Adipose tissue (tissue), 3 donors: ENCODE data around the gene KIF16B. TPM values are rescaled to one million over a fixed set of nuclear protein-coding genes. Genes with fewer than 3 reads are reported as not detected.

Experiments used
- H3K27ac ChIP-seq: one replicate; pipeline ENCODE4 v1.5.1; 2013; ENCODE audit warnings: low read depth, low read length
- WGBS, 3 donors: extraction: QIAGEN DNeasy Blood & Tissue Kit; methylation state at CpG; one replicate each; pipeline ENCODE4 v1.1.7; 2013; 5-methylcytosine and 5-hydroxymethylcytosine counted together
- polyA plus RNA-seq, 3 donors: library from polyadenylated mRNA; stranded (reverse); fragments of 200-250 nt; gene quantifications; one replicate each; pipeline ENCODE4 v1.2.3, GENCODE V29; 2013
- donor health status: healthy with polysubstance abuse.
- donor health status: Bipolar disorder and iron deficiency.
- donor health status: healthy.

Gene KIF16B
- polyA plus RNA-seq, 3 donors: 6.1 to 9.4 (median 8.7) TPM

- no peak overlapping the region for H3K27ac ChIP-seq
- 34 to 40% (median 35%) methylated on average over 4 of the region's 4 CpGs for WGBS, 3 donors
Measured at GRCh38 chr20:16397086-16397485, 176.2 kb downstream of the KIF16B start.

GRCh38 chr20:16395366-16395765 is 177.9 kb downstream of the KIF16B start:
- 97 to 100% (median 100%) methylated on average over 1 of the region's 1 CpG for WGBS, 3 donors
- no peak overlapping the region for H3K27ac ChIP-seq

DNA sequence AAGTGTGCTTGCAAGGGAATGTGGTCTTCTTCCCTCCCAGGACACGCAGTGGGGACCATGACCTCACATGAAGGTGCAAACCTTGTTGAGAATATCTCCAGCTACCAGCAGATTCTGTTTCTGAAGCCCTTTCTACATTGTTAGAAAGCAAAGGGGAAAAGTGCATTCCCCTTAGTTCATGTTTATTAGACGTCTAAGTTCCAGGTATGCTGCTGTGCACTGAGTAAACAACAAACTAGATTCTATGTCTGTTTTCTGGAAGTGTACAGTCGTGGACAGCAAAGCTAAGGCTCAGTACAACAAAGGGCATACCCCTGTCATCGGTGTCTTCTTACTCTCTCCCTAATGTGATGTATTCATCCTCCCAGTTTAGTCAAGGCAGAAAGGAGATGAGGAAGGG is 178.5 kb downstream of the KIF16B start:
- no peak overlapping the region for H3K27ac ChIP-seq
- WGBS, 3 donors: 77 to 94% (median 92%) methylated on average over 4 of the region's 4 CpGs

- 44 to 95% (median 92%) methylated on average over 3 of the region's 3 CpGs for WGBS, 3 donors
- no peak overlapping the region for H3K27ac ChIP-seq
Measured at GRCh38 chr20:16393836-16394235, 179.4 kb downstream of the KIF16B start.

DNA sequence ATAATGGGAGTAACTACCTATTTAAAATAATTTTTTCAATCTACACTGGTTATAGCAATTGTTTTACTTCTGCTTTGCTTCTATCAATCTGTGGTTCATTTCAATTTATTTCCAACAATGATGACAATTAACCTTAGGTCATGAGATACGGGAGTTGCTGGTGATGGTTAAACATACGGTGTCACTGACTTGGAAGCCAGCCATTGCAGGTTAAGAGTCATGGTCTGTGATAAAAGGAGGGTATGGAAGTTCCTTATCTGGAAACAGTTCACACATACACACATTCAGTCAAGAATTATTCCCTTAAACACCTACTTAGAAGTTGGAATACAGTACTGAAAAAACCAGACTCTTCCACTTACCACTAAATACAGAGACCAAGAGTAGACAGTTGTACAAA is 180.0 kb downstream of the KIF16B start:
- WGBS, 3 donors: 37 to 80% (median 79%) methylated on average over 2 of the region's 2 CpGs
- H3K27ac ChIP-seq: no peak overlapping the region

- H3K27ac ChIP-seq: no peak overlapping the region
- WGBS, 3 donors: 91 to 98% (median 96%) methylated on average over 8 of the region's 8 CpGs
Measured at GRCh38 chr20:16392346-16392745, 180.9 kb downstream of the KIF16B start.

DNA sequence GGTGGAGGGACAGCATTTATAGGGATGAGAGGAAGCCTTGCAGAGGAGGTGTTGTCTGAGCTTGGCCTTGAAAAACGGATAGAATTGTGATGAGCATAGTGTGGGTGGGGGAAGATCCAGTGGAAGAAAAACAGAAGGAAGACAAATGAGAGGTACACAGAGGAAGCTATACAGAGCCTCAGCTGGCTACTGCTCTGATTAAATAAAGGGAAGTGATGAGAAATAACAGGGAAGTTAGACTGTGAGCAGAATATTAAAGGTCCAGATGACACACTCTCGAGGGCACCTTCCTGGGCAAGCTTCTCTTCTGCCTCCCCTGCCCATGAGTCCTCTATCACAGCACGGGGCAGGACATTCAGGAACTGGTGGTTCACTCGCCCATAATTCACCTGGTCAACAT is 182.3 kb downstream of the KIF16B start:
- H3K27ac ChIP-seq: no peak overlapping the region
- WGBS, 3 donors: 70 to 89% (median 72%) methylated on average over 4 of the region's 4 CpGs

- no peak overlapping the region for H3K27ac ChIP-seq
- WGBS, 3 donors: 97 to 99% (median 99%) methylated on average over 6 of the region's 6 CpGs
Measured at GRCh38 chr20:16388731-16389130, 184.5 kb downstream of the KIF16B start.

DNA sequence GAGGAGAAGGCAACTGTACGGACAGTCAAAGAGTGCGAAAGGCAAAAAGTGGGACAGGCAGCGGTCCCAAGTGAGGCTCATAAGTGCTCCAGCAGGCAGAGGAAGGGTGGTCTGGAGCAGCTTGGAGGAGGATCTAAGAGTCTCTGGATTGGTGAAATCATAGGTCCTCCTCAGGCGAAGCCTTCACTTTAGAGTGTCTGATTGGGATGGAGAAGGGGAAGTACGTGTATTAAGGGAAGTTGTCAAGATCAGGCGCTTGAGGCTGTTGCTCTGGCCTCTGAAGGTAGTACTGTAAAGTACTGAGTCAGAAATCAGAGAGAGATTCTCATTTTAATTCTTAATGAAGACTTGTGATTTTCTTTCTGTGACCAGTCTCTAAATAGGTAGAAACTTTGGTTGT is 185.6 kb downstream of the KIF16B start:
- 84 to 99% (median 86%) methylated on average over 6 of the region's 6 CpGs for whole genome bisulfite sequencing, 3 donors
- H3K27ac ChIP-seq: no peak overlapping the region

- no peak overlapping the region for H3K27ac ChIP-seq
- WGBS, 3 donors: 57 to 85% (median 82%) methylated on average over 5 of the region's 5 CpGs
Measured at GRCh38 chr20:16385891-16386290, 187.4 kb downstream of the KIF16B start.

DNA sequence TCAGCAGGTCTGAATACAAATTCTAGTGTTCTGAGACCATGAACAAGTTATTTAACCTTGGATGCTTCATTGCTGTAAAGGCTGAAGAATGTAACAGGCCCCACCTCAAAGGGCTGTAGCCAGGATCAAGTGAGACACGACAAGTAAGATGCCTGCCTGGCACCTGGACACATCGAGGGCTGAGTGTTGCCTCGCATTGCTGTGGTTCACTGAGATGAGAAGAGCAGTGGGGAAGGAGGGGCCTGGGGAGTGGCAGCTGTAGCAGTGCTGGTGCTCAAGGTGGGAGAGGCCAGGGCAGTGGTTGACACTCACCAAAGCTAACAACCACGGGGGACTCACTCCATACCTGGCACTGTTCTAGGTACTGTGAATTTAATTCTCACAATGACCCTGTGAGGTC is 187.8 kb downstream of the KIF16B start:
- no peak overlapping the region for H3K27ac ChIP-seq
- WGBS, 3 donors: 89 to 94% (median 91%) methylated on average over 4 of the region's 4 CpGs

- 85 to 93% (median 88%) methylated on average over 2 of the region's 2 CpGs for WGBS, 3 donors
- H3K27ac ChIP-seq: no peak overlapping the region
Measured at GRCh38 chr20:16381444-16381843, 191.8 kb downstream of the KIF16B start.

DNA sequence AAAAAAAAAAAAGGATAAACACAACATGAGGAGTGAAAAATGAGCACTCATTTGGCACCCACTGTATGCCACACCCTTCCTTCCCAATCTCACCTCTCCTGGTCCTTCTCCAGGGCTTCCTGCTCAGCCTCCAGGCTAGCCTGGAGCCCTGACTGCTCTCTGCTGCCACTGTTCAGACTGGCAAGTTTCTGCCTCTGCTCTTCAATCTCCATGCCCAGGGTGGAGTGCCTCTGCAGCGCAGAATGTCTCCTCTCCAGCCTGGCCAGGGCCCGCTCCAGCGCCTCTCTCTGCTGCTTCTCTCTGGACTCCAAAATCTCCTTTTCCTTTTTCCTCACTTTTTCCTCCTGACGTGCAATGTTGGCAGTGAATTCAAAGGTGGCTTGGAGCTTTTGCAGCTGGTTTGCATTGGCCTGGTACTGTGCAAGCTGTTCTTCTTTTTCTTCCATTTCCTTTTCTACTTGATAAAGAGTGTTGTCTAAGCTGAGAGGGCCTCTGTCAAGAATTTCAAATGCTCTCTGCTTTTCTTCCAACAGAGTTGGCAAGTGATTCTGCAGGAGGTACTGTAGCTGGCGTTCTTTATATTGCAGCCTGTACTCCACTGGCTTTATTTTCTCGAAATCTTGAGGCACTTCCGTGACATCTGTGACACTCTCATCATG is 194.4 kb downstream of the KIF16B start:
- no peak overlapping the region for H3K27ac ChIP-seq
- 85 to 93% (median 92%) methylated on average over 7 of the region's 7 CpGs for WGBS, 3 donors

DNA sequence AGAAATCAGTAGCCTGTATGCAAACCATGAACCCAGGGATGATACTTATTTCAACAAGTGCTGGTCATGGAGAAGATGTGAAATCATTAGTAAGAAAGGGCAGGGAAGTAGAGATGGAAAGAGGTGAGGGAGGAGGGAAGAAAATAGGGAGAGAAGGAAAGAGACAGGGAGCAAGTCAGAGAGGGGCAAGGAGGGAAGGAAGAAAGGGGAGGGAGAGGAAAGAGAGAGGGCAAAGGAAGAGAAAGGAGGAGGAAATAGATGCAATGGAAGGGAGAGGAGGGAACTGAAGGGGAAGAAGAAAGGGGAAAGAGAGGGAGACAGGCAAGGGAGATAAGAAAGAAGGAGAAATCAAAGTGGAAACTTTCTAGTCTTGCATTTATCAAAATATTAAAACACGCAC is 195.1 kb downstream of the KIF16B start:
- no peak overlapping the region for H3K27ac ChIP-seq
- 92 to 100% (median 94%) methylated on average over 1 of the region's 1 CpG for WGBS, 3 donors

DNA sequence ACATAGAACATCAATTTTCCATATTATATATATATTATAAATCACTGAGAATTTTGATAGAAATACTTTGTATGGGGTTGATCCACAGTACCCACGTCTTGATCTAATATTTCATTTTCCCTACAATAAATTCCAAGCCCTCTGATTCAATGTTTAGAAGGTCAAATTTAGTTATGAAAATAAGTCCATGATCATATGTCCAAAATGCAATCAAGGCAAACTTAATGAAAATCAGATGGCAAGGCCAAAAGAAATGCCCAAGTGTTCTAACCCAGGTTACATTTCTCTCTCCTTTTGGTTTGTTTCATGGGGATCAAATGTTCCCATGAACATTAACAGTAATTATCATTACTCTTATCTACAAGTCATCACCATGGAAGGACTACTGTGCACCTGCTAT is 203.8 kb downstream of the KIF16B start:
- WGBS, 3 donors: 88 to 97% (median 90%) methylated on average over 1 of the region's 1 CpG
- no peak overlapping the region for H3K27ac ChIP-seq

DNA sequence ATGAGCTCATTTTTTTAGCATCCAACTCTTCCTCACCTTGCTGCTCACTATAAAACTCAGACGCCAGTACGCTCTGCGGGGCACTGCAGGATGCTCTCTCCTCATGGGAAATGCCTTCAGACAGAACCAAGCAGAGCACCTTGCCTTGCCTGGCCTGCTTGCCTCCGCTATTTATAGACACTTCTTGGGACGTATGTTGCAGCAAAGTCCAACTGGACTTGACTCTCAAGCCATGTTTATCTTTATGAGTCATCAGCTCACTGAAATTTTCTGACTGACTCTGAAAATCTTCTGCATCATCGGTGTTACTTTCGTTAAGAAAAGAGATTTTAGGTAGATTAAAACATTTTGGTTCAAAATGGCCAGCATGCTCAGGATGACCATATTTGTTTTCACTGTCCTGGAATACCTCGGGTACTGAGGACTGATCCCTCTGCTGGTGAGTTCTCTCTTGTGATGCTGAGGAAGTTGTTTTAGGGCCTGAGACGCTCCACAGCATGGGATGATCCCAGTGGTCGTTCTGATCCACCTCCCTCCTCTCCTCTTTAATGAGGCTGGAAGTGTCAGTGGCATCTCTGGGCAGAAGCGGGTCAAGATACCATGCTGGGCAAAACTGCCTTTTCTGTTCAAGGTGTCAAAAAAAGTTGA is 204.5 kb downstream of the KIF16B start:
- 88 to 95% (median 92%) methylated on average over 11 of the region's 11 CpGs for whole genome bisulfite sequencing, 3 donors
- no peak overlapping the region for H3K27ac ChIP-seq

DNA sequence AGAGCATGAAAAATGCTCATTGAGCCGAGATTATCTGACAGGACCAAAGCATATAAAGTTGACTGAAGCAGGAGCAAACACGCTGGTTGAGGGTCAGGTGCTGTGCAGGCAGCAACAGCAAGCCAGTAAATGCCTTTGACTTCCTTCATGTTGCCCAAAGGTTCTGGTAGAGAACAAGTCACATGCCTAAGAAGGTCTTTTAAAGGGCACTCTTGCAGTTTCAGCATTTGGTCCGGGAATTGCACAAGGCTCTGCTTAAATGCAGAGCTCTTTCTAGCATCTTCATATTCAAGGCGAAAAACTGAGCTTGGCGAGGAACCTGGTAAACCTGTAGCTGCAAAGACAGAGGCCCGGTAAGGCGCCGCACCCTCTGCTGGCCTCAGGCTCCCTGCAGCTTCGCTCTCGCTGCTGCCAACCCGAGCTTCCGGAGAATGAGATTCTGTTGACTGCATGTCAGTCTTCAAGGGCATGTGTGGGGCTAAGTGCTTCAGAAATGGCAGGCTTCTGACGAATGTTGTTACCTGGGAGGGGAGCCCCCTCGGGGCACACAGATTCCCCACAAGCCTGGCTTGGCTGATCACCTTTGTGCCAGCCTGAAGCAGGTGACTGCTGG is 205.2 kb downstream of the KIF16B start:
- WGBS, 3 donors: 93 to 96% (median 95%) methylated on average over 14 of the region's 14 CpGs
- H3K27ac ChIP-seq: no peak overlapping the region

DNA sequence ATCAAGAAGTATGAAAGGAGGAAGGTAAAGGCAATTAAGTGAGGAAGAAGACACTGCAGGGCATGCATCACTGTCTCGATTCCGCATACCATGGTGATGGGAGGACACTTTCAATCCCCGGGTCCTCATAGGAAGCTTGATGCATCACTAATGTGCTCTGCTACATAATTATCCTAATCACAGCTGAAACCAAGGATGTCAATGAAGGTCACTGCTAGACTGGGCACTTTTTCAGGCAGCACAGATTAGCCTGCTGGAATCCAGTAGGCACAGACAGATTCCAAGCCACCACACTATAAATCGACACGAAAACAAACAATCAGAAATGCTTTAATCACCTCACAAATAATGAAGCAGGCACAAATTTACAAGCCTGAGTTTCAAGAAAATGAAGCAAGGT is 206.7 kb downstream of the KIF16B start:
- WGBS, 3 donors: 91 to 94% (median 92%) methylated on average over 5 of the region's 5 CpGs
- no peak overlapping the region for H3K27ac ChIP-seq

GRCh38 chr20:16364320-16364687 is 208.9 kb downstream of the KIF16B start:
- no peak overlapping the region for H3K27ac ChIP-seq
- 86% methylated on average over 5 of the region's 5 CpGs for WGBS, 3 donors
